T-helper 1 cell treated with Interleukin-12 subunit alpha and Interleukin-12 subunit beta and Interleukin-4 antibody, amounts not matched to agents 30 μg/mL and 1 μg/mL, for 36 hours (primary cell): ENCODE measurements around the gene LHX6.

Experiments
- H3K27ac Mint-ChIP-seq: one replicate; pipeline ENCODE4 v1.8.0; 2021; ENCODE audit warnings: mild to moderate bottlenecking, mixed read lengths
- H3K27me3 Mint-ChIP-seq: one replicate; pipeline ENCODE4 v1.8.0; 2021; ENCODE audit warnings: low read depth, mixed read lengths
- H3K36me3 Mint-ChIP-seq: one replicate; pipeline ENCODE4 v1.8.0; 2021; ENCODE audit warnings: low read depth, mixed read lengths
- H3K4me1 Mint-ChIP-seq: one replicate; pipeline ENCODE4 v1.8.0; 2021; ENCODE audit warnings: low read depth, mixed read lengths
- H3K4me3 Mint-ChIP-seq: one replicate; pipeline ENCODE4 v1.8.0; 2021; ENCODE audit warnings: mild to moderate bottlenecking, moderate library complexity, mixed read lengths
- H3K9me3 Mint-ChIP-seq: one replicate; pipeline ENCODE4 v1.8.0; 2021; ENCODE audit warnings: mixed read lengths

The LHX6 gene

GRCh38 chr9:122228568-122229484 lies at the start of gene LHX6:
LHX6 (minus strand) TSS chr9:122228957; CDS start chr9:122228740, 217 bp downstream.
- Mint-ChIP-seq H3K27ac (no peak within 1 kb of the TSS), H3K4me1 (no peaks in the 10 kb centered on the region), H3K4me3 (no peak within 1 kb of the TSS), H3K27me3 (peaks cover 40% of the 10 kb centered on the region), H3K9me3 (no peaks in the 10 kb centered on the region), H3K36me3 (no peaks in the 10 kb centered on the region)

- Mint-ChIP-seq H3K36me3 (peaks cover 33% of the 10 kb centered on the region), H3K9me3 (no peaks in the 10 kb centered on the region), H3K27ac (no peak overlapping the region), H3K27me3 (no peaks in the 10 kb centered on the region), H3K4me1 (peaks cover 6% of the 10 kb centered on the region), H3K4me3 (no peak overlapping the region)
These were observed 48.6 kb upstream of the LHX6 start for GRCh38 chr9:122277285-122277897.

- H3K27me3 Mint-ChIP-seq, result no peaks in the 10 kb centered on the region
- H3K4me1 Mint-ChIP-seq, result peaks cover 6% of the 10 kb centered on the region
- no peaks in the 10 kb centered on the region for H3K9me3 Mint-ChIP-seq
- H3K36me3 Mint-ChIP-seq, result peaks cover 33% of the 10 kb centered on the region
- no peak overlapping the region for H3K4me3 Mint-ChIP-seq
- H3K27ac Mint-ChIP-seq, result no peak overlapping the region
These were observed 47.3 kb upstream of the LHX6 start for GRCh38 chr9:122276096-122276495.

GRCh38 chr9:122274055-122274454 lies 45.3 kb upstream of the LHX6 start:
- Mint-ChIP-seq H3K9me3 (no peaks in the 10 kb centered on the region), H3K36me3 (peaks cover 28% of the 10 kb centered on the region), H3K27ac (no peak overlapping the region), H3K4me1 (peaks cover 6% of the 10 kb centered on the region), H3K4me3 (no peak overlapping the region), H3K27me3 (no peaks in the 10 kb centered on the region)

DNA sequence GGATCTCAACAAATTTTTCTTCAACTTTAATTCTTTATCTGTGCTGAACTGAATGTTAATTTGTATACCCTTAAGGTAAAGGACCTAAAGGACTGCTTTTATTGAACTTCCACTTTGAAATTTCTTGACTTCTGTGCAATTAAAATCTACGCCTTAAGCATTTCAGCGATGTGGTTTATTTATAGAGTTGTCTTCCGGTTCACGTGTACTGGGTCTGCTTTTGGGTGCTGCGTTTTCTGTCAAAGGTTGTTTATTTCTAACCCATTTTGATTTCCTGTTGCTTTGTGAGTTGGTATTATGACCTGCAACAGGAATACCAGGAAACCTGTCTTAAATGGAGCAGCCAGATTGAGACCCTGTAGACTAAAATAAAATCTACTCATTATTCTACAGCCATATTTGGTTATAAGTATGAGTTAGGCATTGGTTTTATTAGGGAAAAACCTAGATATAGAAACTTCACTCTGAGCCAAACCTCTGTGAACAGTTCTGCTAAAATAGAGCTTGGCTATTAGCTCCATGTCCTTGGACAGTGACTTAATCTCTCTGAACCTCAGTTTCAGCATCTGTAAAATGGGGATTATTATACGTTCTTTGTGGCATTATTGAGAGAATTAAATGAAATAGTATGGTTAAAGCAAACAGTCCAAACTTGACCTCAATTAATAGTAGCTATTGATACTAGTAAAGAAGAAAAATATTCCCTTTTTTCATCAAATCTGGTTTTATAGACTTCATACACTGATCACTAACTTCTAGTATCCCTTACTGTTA lies 39.5 kb upstream of the LHX6 start:
- H3K27me3 Mint-ChIP-seq, result no peaks in the 10 kb centered on the region
- H3K27ac Mint-ChIP-seq, result no peak overlapping the region
- H3K36me3 Mint-ChIP-seq, result peaks cover 14% of the 10 kb centered on the region
- H3K4me1 Mint-ChIP-seq, result peaks cover 24% of the 10 kb centered on the region
- no peaks in the 10 kb centered on the region for H3K9me3 Mint-ChIP-seq
- H3K4me3 Mint-ChIP-seq, result no peak overlapping the region

DNA sequence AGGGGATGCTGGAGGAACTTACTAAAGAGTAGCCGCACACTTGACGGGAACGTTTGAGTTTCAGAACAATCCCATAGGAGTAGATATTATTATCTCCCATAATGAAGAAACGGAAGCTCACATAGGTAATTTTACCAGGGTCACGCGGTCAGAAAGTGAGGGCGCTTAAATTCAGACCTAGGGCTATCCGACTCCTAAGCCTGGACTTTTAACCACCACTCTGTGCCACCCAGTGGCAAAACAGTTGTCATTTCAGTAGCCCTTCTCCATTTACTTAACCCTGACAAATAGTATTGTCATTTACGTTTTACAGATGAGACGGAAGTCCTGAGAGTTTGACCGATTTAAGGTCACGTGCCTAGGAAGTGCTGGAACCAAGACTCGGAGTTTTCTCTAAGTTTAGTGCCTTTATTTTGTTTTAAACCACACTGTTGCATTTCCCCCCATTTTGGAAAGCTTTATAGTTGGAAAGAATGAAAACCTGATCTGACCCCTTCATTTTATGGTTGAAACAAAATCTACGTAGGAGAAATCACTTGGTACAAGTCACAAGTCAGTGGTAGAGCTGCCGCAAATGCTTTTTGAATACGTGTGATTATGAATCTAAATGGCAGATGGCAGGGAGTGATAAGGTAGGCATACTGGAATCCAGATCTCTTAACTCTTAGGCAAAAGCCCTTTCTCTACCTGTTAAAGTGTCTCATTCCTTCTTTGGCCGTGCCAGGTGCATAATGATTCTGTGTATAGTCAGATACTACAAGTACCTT lies 36.6 kb upstream of the LHX6 start:
- Mint-ChIP-seq H3K4me1 (peaks cover 32% of the 10 kb centered on the region), H3K36me3 (peaks cover 15% of the 10 kb centered on the region), H3K4me3 (peak overlapping the region; percentile 99), H3K9me3 (no peaks in the 10 kb centered on the region), H3K27ac (peak overlapping the region; percentile 100), H3K27me3 (no peaks in the 10 kb centered on the region)

- H3K36me3 Mint-ChIP-seq, result peaks cover 15% of the 10 kb centered on the region
- no peaks in the 10 kb centered on the region for H3K9me3 Mint-ChIP-seq
- peaks cover 32% of the 10 kb centered on the region for H3K4me1 Mint-ChIP-seq
- peak within 1 kb of the TSS; percentile 99 for H3K4me3 Mint-ChIP-seq
- H3K27me3 Mint-ChIP-seq, result no peaks in the 10 kb centered on the region
- H3K27ac Mint-ChIP-seq, result peak within 1 kb of the TSS; percentile 100
These were observed 35.8 kb upstream of the LHX6 start, which contains the start of the genes MRRF and RBM18 for GRCh38 chr9:122264360-122265148. MRRF (plus strand) TSS chr9:122264882; CDS start chr9:122270892, 6,010 bp downstream. RBM18 (minus strand) TSS chr9:122264840; CDS start chr9:122261492, 3,348 bp downstream.

GRCh38 chr9:122263699-122264349 lies 35.1 kb upstream of the LHX6 start:
- Mint-ChIP-seq H3K9me3 (no peaks in the 10 kb centered on the region), H3K4me1 (peaks cover 32% of the 10 kb centered on the region), H3K36me3 (peaks cover 20% of the 10 kb centered on the region), H3K27me3 (no peaks in the 10 kb centered on the region), H3K4me3 (peak overlapping the region; percentile 99), H3K27ac (peak overlapping the region; percentile 100)

DNA sequence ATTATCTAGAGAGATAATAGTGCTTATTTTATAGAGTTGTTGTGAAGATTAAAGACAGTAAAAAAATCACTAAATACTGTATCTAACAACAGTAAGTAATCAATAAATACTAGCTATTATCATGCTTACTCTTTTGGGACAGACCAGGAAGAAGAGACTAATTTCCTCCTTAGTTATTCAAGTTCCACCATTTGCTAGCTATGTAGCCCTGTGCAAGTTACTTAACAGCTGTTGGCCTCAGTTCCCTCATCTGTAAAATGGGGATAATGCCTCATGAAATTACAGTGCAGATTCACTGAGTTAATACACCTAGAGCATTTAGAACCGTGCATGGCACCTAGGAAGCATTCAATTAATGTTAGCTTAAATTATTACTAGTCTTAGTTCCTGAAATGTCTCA lies 33.3 kb upstream of the LHX6 start:
- Mint-ChIP-seq H3K36me3 (peaks cover 27% of the 10 kb centered on the region), H3K27ac (no peak overlapping the region), H3K27me3 (no peaks in the 10 kb centered on the region), H3K4me3 (peak overlapping the region; percentile 33), H3K4me1 (peaks cover 26% of the 10 kb centered on the region), H3K9me3 (no peaks in the 10 kb centered on the region)

DNA sequence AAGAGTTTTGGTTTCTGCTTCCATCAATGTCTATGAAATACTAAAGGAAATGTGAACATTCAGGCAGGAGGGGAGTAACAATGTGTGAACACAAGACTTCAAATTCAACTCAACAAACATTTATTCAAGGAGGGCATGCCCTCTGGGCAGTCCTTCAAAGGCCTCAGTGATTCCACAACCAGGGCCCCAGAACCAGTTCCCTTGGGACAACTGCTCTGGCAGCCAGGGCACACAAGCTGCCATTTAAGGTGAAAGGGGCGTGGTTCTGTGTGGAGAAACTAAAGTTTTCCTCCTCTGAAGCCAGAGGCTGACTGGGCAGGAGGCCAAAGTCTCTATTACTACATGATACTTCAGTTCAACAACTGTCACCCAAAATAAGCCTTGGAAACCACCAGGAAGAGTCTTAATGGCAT lies 32.7 kb upstream of the LHX6 start:
- H3K27ac Mint-ChIP-seq, result no peak overlapping the region
- peaks cover 26% of the 10 kb centered on the region for H3K4me1 Mint-ChIP-seq
- peaks cover 27% of the 10 kb centered on the region for H3K36me3 Mint-ChIP-seq
- no peaks in the 10 kb centered on the region for H3K27me3 Mint-ChIP-seq
- H3K9me3 Mint-ChIP-seq, result no peaks in the 10 kb centered on the region
- no peak overlapping the region for H3K4me3 Mint-ChIP-seq

- H3K4me1 Mint-ChIP-seq, result peaks cover 19% of the 10 kb centered on the region
- no peaks in the 10 kb centered on the region for H3K27me3 Mint-ChIP-seq
- H3K4me3 Mint-ChIP-seq, result no peak overlapping the region
- H3K36me3 Mint-ChIP-seq, result peaks cover 23% of the 10 kb centered on the region
- no peaks in the 10 kb centered on the region for H3K9me3 Mint-ChIP-seq
- H3K27ac Mint-ChIP-seq, result no peak overlapping the region
These were observed 30.2 kb upstream of the LHX6 start for GRCh38 chr9:122258886-122259415.

DNA sequence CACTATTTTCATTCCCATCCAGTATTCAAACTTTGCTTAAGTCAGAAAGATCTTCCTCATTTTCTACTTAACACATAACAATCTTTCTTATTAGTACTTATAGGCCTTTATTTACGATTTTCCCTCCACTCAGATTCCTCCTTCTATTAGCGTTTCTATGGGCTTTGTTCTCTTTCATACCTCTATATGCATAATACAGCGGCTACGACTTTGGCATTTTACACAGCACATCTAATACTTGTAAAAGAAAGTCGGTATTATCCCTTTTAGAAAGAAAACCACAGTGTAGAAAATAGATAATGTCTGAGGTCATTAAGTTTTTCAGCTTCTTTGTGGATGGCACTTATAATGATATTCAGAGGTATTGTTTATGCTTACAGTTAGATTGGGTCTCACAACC lies 27.4 kb upstream of the LHX6 start:
- H3K27me3 Mint-ChIP-seq, result no peaks in the 10 kb centered on the region
- peaks cover 29% of the 10 kb centered on the region for H3K36me3 Mint-ChIP-seq
- H3K27ac Mint-ChIP-seq, result no peak overlapping the region
- no peak overlapping the region for H3K4me3 Mint-ChIP-seq
- H3K4me1 Mint-ChIP-seq, result peaks cover 4% of the 10 kb centered on the region
- H3K9me3 Mint-ChIP-seq, result no peaks in the 10 kb centered on the region

DNA sequence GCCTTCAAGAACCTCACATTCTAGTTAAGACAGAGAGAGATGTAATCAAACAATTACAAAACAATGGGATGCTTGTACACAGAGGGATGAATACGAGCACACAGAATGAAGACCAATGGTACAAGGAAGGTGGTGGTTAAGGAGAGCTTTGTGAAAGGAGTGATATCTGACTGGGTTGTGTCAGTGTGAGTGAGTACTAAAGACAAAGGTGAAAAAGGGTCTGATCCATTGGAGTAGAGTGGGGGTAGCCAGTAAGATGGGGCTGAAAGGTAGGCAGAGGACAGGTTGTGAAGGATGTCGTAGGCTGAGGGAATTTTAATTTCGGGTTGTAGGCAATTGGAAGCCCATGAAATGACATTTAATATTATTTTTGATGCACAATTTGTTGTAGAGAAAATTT lies 26.0 kb upstream of the LHX6 start:
- H3K36me3 Mint-ChIP-seq, result peaks cover 33% of the 10 kb centered on the region
- H3K4me1 Mint-ChIP-seq, result peaks cover 4% of the 10 kb centered on the region
- H3K27me3 Mint-ChIP-seq, result no peaks in the 10 kb centered on the region
- H3K9me3 Mint-ChIP-seq, result no peaks in the 10 kb centered on the region
- no peak overlapping the region for H3K4me3 Mint-ChIP-seq
- peak overlapping the region; percentile 2 for H3K27ac Mint-ChIP-seq
